GM18520 (cell line): Measurements from ENCODE around the gene FUT3.

ENCODE experiments used
- ATAC-seq: cut with Tn5 transposase; IDR thresholded peaks from one replicate; pipeline ENCODE4 v1.9.1; 2021; ENCODE audit not compliant: unreplicated experiment

The FUT3 gene

GRCh38 chr19:5826531-5827341 lies 24.5 kb downstream of the FUT3 start:
- ATAC-seq = no peak

GRCh38 chr19:5825178-5825577 lies 26.1 kb downstream of the FUT3 start:
- ATAC-seq = no peak

GRCh38 chr19:5824751-5825150 lies 26.5 kb downstream of the FUT3 start:
- no peak for ATAC-seq

- no peak for ATAC-seq
Measured at GRCh38 chr19:5823579-5824281, 27.5 kb downstream of the FUT3 start.

DNA sequence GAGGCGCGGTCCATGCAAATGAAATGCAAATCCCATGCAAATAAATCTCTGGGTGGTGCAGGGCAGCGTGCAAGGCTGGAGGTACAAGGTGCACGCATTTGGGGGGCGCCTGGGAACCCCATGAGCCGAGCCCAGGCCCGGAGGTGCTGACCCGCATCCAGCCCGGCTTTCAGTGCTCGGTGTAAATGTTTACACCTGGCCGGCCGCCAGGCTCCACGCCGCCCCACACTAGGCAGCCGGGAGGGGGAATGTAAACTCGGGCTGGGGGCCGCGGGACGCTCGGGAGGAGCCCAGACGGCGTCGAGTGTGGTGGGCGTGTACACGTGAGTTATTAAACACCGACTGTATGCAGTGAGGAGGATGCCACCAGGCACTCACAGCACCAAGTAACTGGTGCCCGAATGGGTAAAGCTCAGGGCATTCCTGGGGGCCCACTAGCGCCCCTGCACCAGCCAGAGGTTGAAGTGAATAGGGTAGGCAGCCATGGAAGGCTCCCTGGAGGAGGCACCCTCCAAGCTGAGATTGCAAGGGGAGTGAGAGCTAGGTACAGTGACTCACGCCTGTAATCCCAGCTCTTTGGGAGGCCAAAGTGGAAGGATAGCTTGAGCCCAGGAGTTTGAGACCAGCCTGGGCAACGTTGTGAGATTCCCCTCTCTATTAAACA lies 28.9 kb downstream of the FUT3 start:
- no peak for ATAC-seq

- no peak for ATAC-seq
Measured at GRCh38 chr19:5821521-5822180, 29.6 kb downstream of the FUT3 start.

- no peak for ATAC-seq
Measured at GRCh38 chr19:5820785-5821184, 30.5 kb downstream of the FUT3 start.

- ATAC-seq = no peak
Measured at GRCh38 chr19:5818594-5818993, 32.7 kb downstream of the FUT3 start.

GRCh38 chr19:5817218-5817617 lies 34.0 kb downstream of the FUT3 start:
- no peak for ATAC-seq

DNA sequence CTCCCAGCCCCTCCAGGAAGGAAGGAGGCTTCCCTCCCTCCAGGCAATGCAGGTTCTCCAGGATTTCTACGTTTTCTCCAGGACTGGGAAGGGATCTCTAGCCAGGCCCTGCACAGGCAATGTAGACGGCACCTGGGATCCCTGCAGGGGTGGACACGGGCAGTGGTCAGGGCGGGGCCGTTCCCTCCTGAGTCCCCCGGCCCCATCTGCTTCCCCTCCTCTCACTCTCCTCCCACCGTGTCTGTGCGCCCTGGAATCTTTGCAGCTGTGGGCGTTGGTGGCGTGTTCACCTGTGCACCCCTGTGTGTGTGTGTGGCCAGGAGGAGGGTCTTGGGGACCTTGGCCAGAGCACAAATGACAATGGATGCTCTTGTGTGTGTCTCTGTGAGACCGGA lies 36.4 kb downstream of the FUT3 start:
- no peak for ATAC-seq

DNA sequence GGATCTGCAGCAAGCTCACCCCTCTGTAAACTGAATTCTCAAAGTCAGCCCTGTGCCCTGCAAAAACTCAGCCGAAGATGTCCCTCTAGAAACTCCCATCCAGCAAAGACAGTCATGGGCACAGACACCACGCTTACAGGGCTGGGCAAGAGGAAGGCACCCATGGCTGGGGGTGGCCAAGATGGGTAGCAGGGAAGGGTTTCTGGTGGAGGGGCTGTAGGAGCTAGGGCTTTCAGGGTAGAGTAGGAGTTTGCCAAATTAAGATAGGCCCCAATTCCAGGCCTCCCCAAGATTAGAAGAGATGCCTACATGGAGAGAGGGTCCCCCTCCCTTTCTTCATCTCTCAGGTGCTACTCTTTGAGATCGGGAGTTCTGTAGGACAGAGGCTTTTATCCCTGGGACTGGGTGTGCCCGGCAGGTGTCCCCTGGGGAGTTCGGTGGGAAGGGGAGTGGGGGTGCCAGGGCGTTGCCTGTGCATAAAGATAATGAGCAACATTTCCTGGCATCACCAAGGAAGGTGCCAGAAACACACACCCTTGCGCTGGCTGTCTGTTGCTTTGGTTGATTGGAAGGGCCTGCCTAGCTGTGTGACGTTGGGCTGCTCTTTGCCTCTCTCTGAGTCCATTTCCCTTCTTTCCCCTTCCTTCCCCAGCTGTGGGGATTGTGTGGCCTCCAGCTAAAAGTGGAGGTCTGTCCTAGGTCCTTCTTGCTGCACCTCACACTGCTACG lies 37.0 kb downstream of the FUT3 start:
- ATAC-seq = no peak

GRCh38 chr19:5811117-5811516 lies 40.1 kb downstream of the FUT3 start:
- no peak for ATAC-seq

DNA sequence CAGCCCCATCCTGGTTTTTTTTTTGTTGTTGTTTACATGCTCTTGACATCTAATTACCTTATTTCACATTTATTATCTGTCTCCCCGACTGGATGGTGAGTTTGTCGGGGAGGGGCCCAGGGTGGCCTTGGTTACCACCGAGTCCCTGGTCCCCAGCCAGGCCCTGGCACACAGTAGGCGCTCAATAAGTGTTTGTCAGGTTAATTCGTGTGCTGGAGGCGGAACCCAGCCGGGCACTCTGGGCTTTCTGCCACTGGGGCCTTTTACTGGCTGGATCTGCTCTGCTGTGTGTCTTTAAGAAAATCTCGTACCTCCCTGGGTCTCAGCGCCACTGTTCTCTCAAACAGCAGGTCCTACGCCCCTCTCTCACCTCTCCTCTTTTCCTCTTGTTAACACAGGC lies 41.8 kb downstream of the FUT3 start:
- no peak for ATAC-seq

DNA sequence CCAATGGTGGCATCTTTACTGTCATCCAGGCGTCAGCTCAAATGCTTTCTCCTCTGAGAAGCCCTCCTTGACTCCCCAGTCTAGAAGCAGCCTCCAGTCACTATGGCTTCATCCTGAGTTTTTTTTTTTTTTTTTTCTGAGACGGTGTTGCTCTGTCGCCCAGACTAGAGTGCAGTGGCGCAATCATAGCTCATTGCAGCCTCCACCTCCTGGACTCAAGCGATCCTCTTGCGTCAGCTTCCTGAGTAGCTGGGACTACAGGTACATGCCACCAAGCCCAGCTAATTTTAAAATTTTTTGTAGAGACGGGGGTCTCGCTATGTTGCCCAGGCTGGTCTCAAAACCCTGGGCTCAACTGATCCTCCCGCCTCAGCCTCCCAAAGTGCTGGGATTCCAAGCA lies 42.2 kb downstream of the FUT3 start:
- ATAC-seq = no peak

DNA sequence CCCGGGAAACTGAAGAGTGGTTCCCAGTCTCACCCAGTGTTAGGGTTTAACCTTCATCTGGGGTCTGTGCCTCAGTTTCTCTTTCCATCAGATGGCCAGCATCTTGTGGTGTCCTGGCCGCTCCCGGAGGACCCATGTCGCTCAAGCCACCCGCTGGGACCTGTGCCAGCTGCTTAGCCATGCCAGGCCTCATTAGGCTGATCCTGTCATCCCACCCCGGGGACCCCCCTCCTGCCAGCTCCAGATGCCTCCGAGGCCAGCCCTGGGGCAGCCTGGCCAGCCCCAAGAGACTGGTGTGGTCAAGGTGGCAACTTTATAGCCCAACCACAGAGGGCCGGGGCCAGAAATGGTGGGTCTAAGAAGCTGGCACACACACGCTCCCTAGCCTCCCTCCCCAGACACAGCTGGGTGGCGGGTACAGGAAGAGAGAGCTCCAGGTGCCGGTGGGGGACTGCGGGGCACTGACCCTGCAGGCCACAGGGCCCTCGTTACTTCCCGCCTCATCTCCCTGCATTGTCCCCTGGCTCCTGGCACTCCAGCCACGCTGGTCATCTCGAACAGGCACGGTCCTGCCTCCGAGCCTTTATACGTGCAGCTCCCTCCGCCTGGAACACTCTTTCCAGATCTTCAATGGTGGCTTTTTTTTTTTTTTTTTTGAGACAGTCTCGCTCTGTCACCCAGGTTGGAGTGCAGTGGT lies 43.0 kb downstream of the FUT3 start:
- ATAC-seq = no peak

- ATAC-seq = no peak
Measured at GRCh38 chr19:5806905-5807304, 44.3 kb downstream of the FUT3 start.

DNA sequence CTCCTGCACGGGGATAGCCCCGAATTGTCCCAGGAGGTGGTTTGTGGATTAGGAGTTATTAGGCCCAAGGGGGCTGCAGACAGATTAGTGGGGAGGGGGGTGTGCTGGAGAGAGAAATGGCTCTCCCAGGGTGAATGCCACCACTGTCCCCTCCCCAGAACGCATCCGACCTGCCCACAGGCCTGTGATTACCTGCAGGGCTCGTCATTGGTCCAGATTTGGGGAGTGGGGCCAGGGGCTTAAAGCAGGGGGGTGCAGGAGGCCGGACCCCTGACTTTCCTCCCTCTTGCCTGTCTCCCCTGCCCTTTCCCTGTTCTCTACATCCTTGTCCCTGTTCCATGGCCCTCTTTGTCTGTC lies 45.1 kb downstream of the FUT3 start:
- ATAC-seq = no peak

DNA sequence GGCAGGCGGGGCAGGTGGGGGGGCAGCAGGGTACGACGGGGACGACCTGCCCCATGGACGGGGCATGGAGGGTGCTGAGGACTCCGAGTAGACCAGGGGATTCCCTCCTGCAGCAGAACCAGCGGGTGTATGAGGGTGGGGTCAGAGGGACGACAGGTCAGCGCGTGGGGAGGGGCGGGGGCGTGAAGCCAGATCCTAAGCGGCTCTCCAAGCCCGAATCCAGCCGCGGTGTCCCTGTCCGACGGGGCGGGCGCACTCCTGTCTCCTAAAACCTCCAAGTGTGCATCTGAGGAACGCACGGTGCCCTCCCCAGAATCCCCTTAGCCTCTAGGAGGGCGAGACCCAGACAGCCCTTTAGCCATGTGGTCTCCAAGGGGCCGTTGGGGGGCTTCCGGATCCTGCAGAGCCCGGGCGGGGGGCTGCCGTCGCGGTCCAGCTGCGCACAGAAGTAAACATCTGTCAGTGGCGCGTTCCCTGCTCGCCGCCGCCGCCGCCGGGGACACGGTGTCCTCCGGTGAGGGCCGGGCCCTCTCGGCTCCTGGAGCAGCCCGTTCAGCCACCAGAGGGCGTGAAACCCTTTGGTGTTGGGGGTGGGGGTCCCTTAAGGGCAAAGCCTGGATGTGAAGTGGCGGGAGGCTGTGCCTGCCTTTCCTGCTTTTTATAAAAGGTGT lies 45.7 kb downstream of the FUT3 start:
- ATAC-seq = no peak

DNA sequence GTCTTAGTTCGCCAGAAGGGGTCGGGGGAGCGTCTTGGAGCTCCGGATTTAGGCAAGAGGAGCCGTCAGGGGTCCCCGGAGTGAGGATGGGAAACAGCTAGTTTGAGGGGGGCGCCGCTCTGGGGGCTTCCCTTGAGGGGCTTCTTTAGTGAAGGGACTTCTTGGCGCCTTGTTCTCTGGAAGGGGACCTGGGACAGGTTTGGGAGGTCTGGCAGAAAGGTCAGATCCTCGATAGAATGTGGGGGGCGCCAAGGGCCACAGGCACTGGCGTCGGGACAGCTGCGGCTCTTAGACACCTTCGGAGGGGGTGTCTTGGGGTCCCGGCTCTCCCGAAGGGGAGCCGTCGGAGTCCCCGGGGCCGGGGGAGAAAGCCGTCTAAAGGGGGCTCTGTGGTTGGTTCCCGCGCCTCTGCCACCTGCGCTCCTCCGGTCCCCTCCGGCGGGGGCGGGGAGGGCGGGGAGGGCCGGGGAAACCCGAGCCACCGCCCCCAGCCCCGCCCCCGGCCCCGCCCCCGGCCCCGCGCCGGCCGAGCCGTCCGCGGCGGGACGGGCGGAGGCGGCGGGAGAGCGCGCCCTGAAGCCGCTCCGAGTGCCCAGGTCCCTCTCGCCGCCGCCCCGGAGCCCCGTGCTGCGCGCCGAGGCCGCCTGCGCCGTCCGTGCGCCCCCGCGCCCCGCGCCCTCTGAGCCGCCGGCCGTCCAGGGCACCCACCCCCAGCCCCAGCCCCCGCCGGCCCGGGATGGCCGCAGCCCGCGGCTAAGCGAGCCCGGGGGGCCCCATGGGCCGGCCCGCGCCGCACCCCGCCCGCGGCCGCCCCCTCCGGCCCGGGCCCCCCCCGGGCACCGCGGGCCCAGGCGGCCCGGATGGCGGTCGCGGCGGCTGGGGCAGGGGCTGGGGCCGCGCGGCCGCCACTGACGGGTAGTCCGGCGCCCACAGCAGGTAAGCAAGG lies 46.5 kb downstream of the FUT3 start, which contains the start of gene NRTN:
NRTN (plus strand) TSS at position 552 of the 946 bp plus-strand sequence. CDS start 19,099 bp downstream, outside the sequence.
- no peak for ATAC-seq
